ENCODE results near the gene MT2A. TPM values are rescaled to one million over a fixed set of nuclear protein-coding genes. Genes with fewer than 3 reads are reported as not detected.

MT2A gene
- total and polyA plus RNA-seq, 10 donors = 25.3 to 176 (median 60.5) TPM

DNA sequence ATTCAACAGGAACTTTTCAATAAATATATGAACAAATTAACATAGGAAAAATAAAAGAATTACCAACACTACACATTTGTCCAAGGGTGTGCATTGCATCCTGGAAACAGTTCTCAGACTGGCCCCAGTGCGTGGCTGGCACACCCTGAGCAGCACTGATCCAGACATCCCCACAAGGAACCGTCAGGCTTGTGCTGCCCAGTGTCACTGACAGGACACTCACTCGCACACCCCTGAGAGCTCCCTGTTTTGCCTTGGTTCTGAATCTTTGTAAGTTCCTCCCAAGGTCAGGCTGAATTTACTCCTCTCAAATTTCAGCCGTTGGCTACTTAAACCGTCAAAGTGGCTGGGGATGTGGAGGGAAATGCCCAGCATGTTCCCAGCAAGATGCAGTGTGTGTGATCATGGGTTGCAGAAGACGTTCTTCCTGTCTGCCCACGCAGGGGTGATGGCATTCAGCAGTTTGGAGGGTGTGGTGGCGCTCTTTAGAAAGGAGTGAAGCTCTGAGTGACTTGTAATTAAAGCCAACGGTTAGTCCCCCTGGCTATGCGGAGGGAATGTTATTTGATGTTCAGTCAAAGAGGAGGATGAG is 1.7 kb downstream of the MT2A start:
- Histone ChIP-seq H3K9me3 (no peaks in the 10 kb centered on the region), H3K27me3 (replicated peaks in 1 of 7) (no peaks in the 10 kb centered on the region), H3K27ac (peak overlapping the region; percentile 78 to 96 (median 89)), H3K4me3 (peak overlapping the region in 6 of 8 donors; percentile 4 to 75 (median 61)), H3K4me1 (peaks cover 24 to 65% (median 47%) of the 10 kb centered on the region in 6 donors), H3K36me3 (no peaks in the 10 kb centered on the region)
- 19 to 34% (median 28%) methylated on average over 10 of the region's 10 CpGs for WGBS, 5 donors
- peak; percentile 80 for DNase-seq
- TF ChIP-seq POLR2AphosphoS5 (IDR thresholded peaks at IDR 0.05) = peak in 2 of 3 donors; percentile 56 to 89
- TF ChIP-seq, protein P1, sequence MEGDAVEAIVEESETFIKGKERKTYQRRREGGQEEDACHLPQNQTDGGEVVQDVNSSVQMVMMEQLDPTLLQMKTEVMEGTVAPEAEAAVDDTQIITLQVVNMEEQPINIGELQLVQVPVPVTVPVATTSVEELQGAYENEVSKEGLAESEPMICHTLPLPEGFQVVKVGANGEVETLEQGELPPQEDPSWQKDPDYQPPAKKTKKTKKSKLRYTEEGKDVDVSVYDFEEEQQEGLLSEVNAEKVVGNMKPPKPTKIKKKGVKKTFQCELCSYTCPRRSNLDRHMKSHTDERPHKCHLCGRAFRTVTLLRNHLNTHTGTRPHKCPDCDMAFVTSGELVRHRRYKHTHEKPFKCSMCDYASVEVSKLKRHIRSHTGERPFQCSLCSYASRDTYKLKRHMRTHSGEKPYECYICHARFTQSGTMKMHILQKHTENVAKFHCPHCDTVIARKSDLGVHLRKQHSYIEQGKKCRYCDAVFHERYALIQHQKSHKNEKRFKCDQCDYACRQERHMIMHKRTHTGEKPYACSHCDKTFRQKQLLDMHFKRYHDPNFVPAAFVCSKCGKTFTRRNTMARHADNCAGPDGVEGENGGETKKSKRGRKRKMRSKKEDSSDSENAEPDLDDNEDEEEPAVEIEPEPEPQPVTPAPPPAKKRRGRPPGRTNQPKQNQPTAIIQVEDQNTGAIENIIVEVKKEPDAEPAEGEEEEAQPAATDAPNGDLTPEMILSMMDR (IDR thresholded peaks at IDR 0.05 in 8 of 11, conservative IDR thresholded peaks at IDR 0.05 in 3 of 11) = no peak
- intact Hi-C loops (cut with DNase I; ENCODE audit: low total_unique reads) = no loop called here

DNA sequence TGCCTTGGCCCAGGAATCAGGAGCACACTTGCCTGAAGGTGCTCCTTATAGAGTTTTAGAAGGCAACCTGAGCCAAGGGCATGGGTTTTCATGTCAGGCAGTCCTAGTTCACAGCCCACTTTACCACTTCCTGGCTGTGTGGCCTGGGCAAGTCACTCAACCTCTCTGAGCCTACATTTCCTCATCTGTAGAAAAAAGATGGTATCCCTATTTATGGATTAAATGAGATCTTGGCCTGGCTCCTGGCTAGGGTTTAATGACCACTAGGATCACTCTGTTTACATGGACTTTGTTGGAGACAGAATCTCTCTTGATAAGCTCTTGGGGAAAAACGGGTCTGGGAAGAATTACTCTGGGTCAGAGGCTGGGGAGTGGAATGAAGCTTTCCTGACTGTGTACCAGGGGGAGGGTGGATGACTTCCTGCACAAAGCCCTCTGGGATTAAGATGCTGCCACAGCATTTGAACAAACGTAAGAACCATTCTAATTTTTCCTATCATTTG is 2.3 kb downstream of the MT2A start:
- Histone ChIP-seq H3K4me3 (peak overlapping the region in 1 of 8 donors; percentile 75), H3K4me1 (peaks cover 24 to 62% (median 47%) of the 10 kb centered on the region in 6 donors), H3K9me3 (no peaks in the 10 kb centered on the region), H3K36me3 (no peaks in the 10 kb centered on the region), H3K27ac (peak overlapping the region; percentile 78 to 96 (median 89)), H3K27me3 (replicated peaks in 1 of 7) (no peaks in the 10 kb centered on the region)
- 39 to 61% (median 48%) methylated on average over 2 of the region's 2 CpGs for WGBS, 5 donors
- intact Hi-C loops (cut with DNase I; ENCODE audit: low total_unique reads) = no loop called here
- TF ChIP-seq POLR2A (IDR thresholded peaks at IDR 0.05) = no peak
- no peak for TF ChIP-seq POLR2AphosphoS5 (IDR thresholded peaks at IDR 0.05)
- TF ChIP-seq, protein P1 (IDR thresholded peaks at IDR 0.05 in 8 of 11, conservative IDR thresholded peaks at IDR 0.05 in 3 of 11) = no peak
- DNase-seq = no peak

DNA sequence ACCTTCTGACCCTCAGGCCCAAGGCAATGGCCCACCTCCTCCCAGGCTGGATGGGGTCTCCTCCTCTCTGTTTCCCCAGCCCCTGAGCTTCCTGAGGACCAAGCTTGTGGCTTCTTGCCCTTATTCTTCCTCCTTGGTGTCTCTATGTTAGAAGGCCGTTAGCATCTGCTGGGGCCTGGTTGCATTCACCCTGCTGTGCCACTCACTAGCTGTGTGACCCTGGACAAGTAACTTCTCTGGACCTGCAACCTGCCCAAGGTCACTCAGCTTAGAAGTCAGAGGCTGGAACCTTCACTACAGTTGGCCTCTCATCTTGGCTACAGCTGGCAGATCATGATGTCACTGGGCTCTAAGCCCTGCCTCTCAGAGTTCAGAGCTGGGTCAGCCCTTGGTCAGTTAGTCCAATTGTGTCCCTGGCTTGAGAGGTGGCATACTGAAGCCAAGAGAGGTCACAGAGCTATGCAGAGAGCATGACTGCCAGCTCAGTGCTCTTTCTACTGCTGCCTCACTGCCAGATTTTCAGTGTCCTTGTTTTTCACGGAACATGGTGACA is 3.0 kb downstream of the MT2A start:
- Histone ChIP-seq H3K27me3 (replicated peaks in 1 of 7) (peaks cover 0 to 2% (median 0%) of the 10 kb centered on the region in 7 donors), H3K4me1 (peaks cover 24 to 56% (median 45%) of the 10 kb centered on the region in 6 donors), H3K9me3 (no peaks in the 10 kb centered on the region), H3K27ac (peak overlapping the region in 7 of 8 donors; percentile 84 to 96 (median 89)), H3K36me3 (no peaks in the 10 kb centered on the region), H3K4me3 (no peak overlapping the region)
- intact Hi-C loops (cut with DNase I; ENCODE audit: low total_unique reads) = no loop called here
- TF ChIP-seq POLR2AphosphoS5 (IDR thresholded peaks at IDR 0.05) (peak in 1 of 3 donors; percentile 41), POLR2A (IDR thresholded peaks at IDR 0.05) (no peak)
- TF ChIP-seq, protein P1 (IDR thresholded peaks at IDR 0.05 in 8 of 11, conservative IDR thresholded peaks at IDR 0.05 in 3 of 11) = no peak
- peak; percentile 55 for DNase-seq
- 66 to 78% (median 74%) methylated on average over 2 of the region's 2 CpGs for WGBS, 5 donors

DNA sequence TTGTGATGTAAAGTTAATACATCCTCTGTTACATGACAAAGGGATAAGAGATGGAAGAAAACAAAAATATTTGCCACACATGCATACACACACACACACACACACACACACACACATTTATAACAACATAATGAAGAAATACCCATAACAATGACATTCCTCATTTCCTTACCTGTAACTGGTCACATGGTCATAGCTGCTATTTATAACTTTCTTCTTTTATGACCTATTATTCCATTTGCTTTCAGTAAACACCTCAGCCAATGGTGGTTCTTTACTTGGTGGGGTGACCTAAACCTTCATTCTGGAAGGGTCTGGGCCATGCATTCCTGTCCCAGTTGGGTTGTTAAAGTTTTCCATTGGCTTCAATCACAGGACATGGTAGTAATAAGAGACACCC is 5.3 kb downstream of the MT2A start:
- H3K4me3 ChIP-seq = no peak overlapping the region
- intact Hi-C loops (cut with DNase I; ENCODE audit: low total_unique reads) = no loop called here
- no peaks in the 10 kb centered on the region for H3K9me3 ChIP-seq
- H3K27me3 ChIP-seq (replicated peaks in 1 of 7) = peaks cover 0 to 25% (median 11%) of the 10 kb centered on the region in 7 donors
- no peaks in the 10 kb centered on the region for H3K36me3 ChIP-seq
- TF ChIP-seq, protein P1 (IDR thresholded peaks at IDR 0.05 in 8 of 11, conservative IDR thresholded peaks at IDR 0.05 in 3 of 11) = no peak
- TF ChIP-seq POLR2A (IDR thresholded peaks at IDR 0.05) (no peak), POLR2AphosphoS5 (IDR thresholded peaks at IDR 0.05) (no peak)
- peaks cover 14 to 47% (median 39%) of the 10 kb centered on the region in 6 donors for H3K4me1 ChIP-seq
- no peak for DNase-seq
- no peak overlapping the region for H3K27ac ChIP-seq
